HG03175 (cell line): ENCODE results near the gene FOLR2.
"Not testable (repeated sequence)": the region's sequence is repeated elsewhere in the genome, so short reads cannot be mapped to it uniquely, and the experiment has no call there.

ENCODE experiments used
- ATAC-seq: cut with Tn5 transposase; IDR thresholded peaks from one replicate; pipeline ENCODE4 v1.9.1; 2021; ENCODE audit warnings: mild to moderate bottlenecking, moderate library complexity; ENCODE audit not compliant: unreplicated experiment

Gene FOLR2

DNA sequence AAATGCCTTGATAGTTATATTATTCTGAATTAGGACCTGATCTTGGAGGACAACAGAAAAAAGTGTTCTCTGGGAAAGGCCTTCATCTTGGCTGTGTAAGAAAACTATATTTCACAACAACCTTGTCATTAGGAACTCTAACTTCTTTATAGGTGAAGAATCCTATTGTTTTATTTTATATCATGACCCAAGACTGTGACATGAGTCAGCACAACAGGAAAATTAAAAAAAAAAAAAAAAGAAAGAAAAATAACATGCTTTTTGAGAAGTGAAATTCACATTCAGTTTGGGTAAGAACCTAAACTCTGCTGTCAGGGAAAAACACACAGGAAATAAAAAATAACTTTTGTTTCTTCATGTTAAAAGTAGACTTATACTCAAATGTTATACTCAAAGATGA lies 11.7 kb upstream of the FOLR2 start:
- ATAC-seq, result no peak

DNA sequence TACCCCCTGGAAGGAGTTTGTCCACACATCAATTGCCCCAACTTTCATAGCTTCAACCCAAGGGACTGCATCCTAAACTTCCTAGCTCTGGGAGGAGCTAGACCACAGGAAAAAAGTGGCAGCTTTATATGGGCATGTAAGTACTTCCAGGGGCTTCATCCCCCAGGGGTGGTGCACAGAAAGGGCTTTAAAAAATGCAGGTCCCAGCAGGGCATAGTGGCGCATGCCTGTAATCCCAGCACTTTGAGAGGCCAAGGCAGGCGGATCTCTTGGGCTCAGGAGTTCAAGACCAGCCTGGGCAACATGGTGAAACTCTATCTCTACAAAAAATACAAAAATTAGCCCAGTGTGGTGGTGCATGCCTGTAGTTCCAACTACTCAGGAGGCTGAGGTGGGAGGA lies 9.8 kb upstream of the FOLR2 start:
- not testable (repeated sequence) for ATAC-seq

DNA sequence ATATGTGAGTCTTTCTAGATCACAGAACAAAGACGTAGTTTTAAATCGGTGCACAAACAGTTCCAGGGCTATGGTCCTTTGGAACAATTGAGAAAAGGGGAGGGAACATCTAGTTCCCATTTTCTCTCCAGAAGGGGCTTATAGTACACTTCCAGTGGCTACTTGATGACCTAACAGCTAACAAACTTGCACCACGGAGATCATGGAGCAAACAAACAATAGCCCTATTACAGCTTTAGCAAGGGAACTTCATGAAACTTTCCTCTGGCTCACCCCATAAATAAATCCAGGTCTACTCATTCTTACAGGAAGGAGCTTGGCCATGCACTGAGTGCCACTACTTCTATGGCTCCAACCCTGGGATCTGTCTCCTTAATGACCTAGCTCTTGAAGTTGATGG lies 8.3 kb upstream of the FOLR2 start:
- ATAC-seq, result no peak

DNA sequence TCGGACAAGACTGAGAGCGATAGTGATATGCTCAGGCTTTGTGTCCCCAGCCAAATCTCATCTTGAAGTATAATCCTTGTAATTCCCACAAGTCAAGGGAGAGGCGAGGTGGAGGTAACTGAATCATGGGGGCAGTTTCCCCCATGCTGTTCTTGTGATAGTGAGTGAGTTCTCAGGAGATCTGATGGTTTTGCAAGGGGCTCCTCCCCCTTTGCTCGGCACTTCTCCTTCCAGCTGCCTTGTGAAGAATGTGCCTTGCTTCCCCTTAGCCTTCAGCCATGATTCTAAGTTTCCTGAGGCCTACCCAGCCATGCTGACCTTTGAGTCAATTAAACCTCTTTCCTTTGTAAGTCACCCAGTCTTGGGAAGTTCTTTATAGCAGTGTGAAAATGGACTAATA lies 7.5 kb upstream of the FOLR2 start:
- no peak for ATAC-seq

DNA sequence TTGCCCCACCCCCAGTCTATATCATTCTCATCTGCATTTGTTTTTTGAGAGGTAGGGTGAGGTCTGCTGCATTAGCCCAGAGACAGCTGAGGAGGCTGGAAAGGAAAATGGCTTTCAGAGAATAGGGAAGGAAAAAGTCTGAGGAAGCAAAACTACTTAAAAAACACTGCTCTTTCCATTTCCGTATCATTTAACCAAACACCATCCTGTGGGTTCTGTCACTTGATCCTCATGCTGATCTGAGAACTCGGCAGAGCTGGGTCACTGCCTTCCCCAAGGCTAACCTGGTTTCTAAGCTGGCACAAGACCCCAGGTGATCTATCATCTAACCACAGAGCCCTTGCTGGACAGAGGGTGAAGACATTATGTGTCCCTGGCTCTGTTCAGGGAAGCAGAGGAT lies 1.2 kb downstream of the FOLR2 start:
- no peak for ATAC-seq

DNA sequence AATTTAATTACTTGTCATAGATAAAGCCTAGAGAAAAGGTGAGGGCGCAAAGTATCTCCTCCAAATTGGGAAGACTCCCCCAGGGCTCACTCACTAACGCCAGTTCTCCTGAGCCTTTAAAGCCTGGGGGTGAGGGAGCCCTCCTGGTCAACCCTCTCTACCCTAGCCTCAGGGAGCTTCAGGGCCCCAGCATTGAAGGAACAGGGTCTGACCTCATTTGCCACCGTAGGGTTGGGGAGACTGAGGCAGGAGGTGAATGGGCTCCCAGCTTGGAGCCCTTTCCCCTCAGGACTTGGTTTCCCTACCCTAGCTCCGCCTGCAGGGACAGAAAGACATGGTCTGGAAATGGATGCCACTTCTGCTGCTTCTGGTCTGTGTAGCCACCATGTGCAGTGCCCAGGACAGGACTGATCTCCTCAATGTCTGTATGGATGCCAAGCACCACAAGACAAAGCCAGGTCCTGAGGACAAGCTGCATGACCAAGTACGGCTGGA lies 1.7 kb downstream of the FOLR2 start:
- ATAC-seq, result no peak

DNA sequence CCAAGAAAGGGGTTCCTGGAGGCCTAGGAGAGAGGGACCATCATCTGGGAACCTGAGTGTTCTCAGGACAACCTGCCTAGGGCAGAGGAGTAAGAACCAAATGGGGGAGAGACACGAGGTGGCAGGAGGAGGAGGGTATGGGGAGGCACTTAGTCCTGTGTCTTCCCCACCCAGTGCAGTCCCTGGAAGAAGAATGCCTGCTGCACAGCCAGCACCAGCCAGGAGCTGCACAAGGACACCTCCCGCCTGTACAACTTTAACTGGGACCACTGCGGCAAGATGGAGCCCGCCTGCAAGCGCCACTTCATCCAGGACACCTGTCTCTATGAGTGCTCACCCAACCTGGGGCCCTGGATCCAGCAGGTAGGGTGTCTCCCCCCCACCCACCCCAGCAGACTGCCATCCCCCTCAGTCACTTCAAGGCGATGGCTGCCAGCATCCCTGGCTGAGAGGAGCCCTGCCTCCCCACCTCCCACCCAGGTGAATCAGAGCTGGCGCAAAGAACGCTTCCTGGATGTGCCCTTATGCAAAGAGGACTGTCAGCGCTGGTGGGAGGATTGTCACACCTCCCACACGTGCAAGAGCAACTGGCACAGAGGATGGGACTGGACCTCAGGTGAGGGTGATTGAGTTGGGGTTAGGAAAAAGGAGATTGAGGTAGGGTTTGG lies 4.2 kb downstream of the FOLR2 start:
- no peak for ATAC-seq

DNA sequence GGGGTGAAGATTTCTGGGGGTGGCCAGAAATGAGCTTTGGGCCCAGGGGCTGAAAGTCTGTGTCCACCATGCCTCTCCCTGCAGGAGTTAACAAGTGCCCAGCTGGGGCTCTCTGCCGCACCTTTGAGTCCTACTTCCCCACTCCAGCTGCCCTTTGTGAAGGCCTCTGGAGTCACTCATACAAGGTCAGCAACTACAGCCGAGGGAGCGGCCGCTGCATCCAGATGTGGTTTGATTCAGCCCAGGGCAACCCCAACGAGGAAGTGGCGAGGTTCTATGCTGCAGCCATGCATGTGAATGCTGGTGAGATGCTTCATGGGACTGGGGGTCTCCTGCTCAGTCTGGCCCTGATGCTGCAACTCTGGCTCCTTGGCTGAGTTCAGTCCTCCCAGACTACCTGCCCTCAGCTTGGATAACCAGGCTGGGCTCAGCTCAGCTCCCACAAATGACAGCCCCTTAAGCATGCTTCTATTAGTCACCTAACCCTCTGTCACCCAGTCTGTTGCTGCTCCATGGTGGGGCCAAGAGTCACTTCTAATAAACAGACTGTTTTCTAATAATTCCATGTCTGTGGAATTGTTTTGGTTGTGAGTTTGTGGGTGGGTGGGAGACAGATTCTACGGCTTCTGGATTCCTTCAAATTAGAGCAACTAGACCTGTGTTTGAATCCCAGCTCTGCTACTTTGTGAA lies 4.9 kb downstream of the FOLR2 start:
- no peak for ATAC-seq

DNA sequence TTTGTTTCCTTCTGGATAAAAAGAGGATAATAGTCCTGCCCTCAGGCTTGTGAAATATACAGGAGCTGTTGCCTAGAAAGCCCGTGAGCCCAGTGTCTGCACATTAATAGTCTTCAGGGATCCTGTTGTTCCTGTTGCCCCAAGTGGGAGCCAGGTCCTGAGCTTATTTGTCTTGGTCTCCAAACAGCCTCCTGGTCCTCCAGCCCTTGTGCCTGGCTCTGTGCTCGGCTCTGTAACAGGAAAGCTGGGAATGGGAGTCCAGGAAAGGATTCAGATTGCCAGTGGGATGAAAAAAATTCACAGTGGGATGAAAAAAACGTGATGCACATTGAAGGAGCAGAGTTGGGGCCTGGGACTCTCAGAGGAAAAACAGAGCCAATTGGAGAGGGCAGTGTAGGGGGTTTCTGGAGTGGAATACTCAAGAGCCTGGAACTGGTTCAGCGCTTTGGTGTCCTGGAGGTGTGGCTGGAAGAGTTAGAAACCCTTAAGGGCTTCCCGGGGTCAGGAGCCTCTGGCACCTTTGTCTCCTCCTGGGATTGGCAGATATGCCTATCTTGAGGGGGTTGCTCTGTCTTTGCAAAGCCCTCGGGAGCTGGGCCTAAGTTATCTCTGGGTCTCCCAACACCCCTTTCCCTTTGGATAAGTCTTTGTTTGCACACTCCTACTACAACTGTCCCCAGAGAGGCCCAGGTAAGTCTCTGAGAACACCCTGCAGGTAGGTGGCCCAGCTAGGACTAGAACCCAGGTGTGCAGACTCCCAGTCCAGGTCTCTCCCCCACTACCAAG lies 5.7 kb downstream of the FOLR2 start:
- no peak for ATAC-seq

DNA sequence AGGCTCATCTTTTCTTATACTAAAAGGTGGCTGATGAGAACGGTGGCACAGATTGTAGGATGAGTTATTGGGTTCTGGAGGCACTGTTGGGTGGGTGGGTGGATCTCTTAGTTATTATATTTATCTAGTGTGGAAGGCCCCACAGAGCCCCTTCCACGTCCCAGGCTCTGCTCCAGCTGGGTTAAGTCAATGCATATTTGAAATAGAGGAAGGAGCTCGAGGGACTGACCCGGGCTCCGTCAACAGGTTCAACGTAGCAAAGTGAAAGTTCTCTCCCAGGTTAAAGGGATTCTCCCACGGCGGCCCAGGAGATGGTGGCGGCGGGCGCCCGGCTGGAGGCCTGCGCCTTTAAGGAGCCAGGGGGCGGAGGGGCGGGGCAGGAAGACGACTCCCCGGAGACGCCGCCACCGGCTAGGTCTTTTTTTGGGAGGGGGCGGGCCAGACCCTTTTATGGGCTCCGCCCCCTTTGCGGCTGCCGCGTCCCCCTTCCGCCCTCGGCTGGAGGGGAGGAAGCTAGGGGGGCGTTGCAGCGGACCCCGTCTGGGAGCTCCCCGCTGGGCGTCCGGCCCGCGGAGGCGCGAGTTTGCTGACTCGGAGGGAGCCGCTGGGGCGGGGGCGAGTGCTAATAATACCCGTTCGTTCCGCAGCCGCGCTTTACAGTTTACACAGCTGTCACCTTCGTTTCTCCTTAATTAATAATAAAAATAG lies 6.5 kb downstream of the FOLR2 start:
- peak; percentile 73 for ATAC-seq

DNA sequence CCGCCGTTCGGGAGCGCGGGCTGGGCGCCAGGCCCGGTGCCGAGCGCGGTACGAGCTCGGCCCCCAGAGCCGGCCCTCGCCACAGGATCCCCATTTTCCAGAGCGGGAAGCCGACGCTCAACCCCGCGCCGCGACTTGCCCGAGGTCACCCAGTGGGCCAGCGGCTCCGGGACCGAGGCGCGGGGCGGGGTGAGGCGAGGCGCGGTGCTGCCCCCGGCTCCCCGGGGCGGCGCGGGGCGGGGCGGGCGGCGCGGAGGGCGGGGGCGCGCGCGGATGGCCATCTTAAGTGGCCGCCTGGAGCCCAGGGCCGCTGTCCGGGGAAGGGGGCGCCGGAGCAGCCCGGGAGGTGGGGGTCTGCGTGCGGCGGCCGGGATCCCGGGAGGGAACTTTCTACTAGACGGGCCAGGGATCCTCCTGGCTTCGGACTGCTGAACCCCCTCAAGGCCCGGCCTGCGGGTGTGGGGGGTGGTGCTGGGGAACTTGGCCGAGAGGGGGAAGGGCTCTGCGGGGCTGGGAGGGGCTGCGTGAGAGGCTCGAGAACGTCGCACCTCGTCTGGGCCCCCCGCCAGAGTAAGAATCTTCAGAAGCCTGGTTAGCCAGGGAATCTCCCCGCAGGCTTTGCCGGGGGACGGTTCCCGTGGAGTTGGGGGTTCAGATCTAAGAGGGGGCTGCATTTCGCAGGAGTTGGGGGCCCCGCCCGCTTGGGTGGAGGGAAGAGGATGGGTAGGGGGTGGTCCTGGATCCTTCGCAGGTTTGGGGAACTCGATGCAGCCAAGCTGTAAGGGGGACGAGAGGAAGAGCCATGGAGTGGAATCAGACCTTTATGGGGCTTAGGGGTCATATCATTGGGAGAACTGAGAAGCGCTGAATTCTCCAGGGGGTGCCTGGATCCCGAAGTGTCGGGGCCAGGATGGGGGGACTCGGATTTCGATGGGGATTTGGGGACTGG lies 7.3 kb downstream of the FOLR2 start:
- peak; percentile 49 for ATAC-seq

DNA sequence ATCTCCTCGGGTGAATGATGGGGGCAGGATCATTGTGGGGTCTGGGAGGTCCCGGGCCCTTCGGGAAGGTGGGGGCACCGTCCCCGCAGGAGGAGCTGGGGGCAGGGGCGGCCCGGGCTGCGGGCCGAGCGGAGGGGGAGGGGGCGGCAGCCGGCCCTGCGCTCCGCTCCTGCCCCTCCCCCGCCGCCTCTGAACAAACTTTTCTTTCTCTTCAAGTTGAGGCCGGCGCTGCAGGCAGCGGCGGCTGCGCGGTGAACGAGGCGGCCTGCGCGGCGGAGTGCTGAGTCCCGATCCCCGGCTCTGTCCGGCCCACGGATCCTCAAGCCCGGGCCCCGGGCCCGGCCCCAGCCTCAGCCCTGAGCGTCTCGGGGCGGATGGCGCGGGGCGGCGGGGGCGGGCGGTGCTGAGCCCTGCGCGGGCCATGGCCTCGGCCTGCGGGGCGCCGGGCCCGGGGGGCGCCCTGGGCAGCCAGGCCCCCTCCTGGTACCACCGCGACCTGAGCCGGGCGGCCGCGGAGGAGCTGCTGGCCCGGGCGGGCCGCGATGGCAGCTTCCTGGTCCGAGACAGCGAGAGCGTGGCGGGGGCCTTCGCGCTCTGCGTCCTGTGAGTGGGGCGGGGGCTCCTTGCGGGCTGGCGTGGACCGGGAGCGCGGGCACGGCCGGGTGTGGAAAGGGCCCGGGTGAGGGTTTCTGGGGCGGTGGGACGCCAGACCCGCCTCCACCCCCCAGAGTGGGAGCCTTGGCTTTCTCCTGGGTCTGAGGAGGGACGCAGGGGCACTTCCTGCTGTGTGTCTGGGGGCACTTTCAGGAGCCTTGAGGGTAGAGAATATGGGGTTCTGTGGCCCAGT lies 8.2 kb downstream of the FOLR2 start, which contains the start of gene INPPL1:
Gene INPPL1 (plus strand): TSS at position 204 of the 847 bp plus-strand sequence. CDS start 218 bp downstream, at position 422.
- ATAC-seq, result no peak

DNA sequence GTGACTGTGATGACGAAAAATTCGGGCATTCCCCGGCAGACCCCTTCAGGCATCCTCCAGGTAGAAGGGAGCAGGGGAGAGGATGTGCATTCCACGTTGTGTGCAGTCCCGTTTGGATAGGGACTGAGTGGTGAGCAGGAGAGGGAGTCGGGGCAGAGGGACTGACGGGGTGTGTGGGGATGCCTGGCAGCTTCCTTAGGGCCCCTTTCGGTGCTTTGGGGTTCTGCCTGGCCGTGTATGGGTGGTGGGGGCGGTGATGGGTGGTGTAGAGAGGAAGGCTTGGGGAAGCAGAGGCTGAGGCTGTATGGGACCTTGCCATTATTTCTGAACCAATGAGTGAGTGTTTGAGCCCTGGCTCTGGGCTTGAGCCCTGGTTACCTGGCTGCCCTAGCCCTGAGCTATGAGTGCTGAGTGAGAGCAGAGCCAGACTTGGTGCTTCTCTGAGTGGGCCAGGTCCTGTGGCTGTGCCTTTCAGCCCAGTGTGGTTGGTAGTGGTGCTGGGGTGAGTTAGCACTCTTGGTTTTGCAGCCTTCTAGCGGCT lies 8.9 kb downstream of the FOLR2 start:
- no peak for ATAC-seq

DNA sequence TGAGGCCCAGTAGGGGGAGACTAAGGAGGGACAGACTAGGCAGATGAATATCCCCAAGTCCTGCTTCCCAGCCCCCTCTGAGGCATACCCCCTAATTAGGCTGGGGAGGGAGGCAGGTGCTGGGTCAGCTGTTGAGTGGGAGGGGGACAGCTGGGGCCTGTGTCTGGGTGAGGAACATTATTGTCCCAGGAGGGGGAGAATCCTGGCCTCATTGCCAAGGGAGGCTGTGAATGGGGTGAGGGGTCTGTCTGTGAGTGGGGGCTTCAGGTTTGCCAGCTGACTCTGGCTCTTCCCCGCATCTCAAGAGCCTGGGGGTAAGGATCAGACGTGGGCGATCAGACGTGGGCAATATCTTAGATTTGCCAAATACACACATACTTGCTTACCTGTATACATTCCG lies 10.1 kb downstream of the FOLR2 start:
- no peak for ATAC-seq

DNA sequence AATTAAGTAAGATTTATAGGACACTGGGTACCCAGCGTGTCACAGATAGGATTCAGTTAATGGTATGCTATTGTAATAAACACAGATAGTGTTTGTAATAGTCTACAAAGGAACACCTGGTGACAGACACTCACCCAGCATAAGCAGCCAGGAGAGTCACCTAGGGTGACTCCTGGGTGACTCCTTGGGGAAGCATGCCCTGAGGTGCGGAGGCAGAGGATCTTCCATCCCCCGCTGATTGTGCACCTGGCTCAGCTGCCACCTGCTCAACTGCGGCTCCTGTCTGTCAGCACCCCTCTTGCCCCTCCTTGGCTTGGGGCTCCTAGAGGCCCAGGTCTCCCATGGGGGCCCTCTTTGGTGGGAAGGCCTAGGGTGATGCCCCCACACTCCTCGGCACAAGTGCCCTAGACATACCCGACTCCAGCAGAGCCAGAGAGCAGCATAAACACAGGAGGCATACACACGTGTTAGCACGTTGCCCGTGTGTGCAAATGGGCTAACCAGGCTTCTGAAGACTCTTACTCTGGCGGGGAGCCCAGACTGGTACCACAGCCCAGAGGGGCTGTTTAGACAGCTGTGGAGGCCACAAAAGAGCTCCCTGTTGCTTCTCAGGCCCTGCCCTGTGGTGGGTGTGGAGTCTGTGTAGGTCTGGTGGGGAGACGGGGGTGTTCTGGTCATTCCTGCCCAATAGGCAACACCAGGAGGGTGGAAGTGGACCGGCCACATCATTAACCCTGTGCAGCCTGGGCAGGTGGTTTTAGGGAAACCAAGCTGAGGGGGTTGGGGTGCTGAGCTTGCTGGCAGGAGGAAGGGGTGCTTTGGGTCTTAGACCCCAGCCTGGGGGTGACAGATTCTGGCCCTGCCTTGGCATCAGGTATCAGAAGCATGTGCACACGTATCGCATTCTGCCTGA lies 11.0 kb downstream of the FOLR2 start:
- no peak for ATAC-seq

DNA sequence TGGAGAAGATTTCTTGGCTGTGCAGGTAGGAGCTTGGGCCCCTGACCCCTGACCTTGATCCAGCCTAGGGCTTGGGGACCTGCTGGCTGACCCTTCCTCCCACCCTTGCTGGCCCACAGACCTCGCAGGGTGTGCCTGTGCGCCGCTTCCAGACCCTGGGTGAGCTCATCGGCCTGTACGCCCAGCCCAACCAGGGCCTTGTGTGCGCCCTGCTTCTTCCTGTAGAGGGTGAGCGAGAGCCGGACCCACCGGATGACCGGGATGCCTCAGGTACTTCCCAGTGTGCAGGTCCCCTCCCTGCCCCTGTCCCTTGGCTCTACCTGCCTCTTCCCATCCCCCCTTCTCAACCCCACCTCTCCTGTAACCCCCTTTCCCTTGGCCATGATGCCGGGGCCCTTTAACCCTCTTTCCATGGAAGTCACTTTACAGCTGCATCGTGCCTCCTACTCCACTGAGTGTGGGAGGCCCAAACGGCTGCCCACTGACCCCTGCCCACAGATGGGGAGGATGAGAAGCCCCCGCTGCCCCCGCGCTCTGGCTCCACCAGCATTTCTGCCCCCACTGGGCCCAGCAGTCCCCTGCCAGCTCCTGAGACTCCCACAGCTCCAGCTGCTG lies 11.7 kb downstream of the FOLR2 start:
- no peak for ATAC-seq

DNA sequence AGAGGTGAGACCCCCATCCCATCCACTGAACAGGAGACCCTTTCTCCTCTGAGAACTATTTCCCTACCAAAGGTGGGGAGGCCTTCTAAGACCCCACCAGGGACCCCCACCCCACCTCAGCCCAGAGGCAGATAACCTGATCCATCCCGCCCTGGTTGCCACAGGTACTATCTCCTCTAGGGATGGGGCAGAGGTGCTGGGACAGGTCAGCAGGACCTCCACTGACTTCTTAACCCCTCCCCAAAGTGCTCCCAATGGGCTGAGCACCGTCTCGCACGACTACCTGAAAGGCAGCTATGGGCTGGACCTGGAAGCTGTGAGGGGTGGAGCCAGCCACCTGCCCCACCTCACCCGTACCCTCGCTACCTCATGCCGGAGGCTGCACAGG lies 12.2 kb downstream of the FOLR2 start:
- no peak for ATAC-seq
